WTC11 (cell line): ENCODE results near the gene C5orf63. TPM values are rescaled to one million over a fixed set of nuclear protein-coding genes. Genes with fewer than 3 reads are reported as not detected.

ENCODE experiments used
- ATAC-seq: fragments of 200-7000 bp; cut with Tn5 transposase; 2 replicates; pipeline ENCODE4 v1.10.0; 2021; ENCODE audit warnings: mild to moderate bottlenecking, moderate library complexity
- CTCF ChIA-PET: fragments of 300-600 bp; sonication (Branson Sonifier 250); formaldehyde crosslinking; loops from one replicate; lab custom pipeline; 2021; ENCODE audit warnings: antibody characterized with exemption; lab: Charles Lee
- POLR2A ChIA-PET: fragments of 350-600 bp; sonication (Branson Sonifier 250); formaldehyde crosslinking; loops from one replicate; lab custom pipeline; 2021; ENCODE audit warnings: antibody characterized with exemption; lab: Charles Lee
- DNase-seq: peaks from one replicate; pipeline ENCODE4 v3.0.0; 2021; ENCODE audit warnings: low spot score
- H3K27ac Mint-ChIP-seq: 2 replicates; pipeline ENCODE4 v1.8.0; 2021; ENCODE audit warnings: mixed read lengths
- H3K27me3 Mint-ChIP-seq: 2 replicates; pipeline ENCODE4 v1.8.0; 2021; ENCODE audit warnings: low read depth, mild to moderate bottlenecking, moderate library complexity, mixed read lengths
- H3K36me3 Mint-ChIP-seq: 2 replicates; pipeline ENCODE4 v1.8.0; 2021; ENCODE audit warnings: mixed read lengths
- H3K4me1 Mint-ChIP-seq: 2 replicates; pipeline ENCODE4 v1.8.0; 2022; ENCODE audit warnings: mixed read lengths
- H3K4me3 Mint-ChIP-seq: 2 replicates; pipeline ENCODE4 v1.8.0; 2021; ENCODE audit warnings: mild to moderate bottlenecking, moderate library complexity, mixed read lengths
- H3K9me3 Mint-ChIP-seq: 2 replicates; pipeline ENCODE4 v1.8.0; 2021; ENCODE audit warnings: mixed read lengths
- ATF3 ChIP-seq: sonication (generic); formaldehyde crosslinking; conservative IDR thresholded peaks from 2 replicates; pipeline ENCODE4 v1.8.1; 2022; ENCODE audit warnings: mild to moderate bottlenecking, missing genetic modification reagents
- ELF4 ChIP-seq: sonication (generic); formaldehyde crosslinking; IDR thresholded peaks from 2 replicates; pipeline ENCODE4 v1.8.1; 2022; ENCODE audit warnings: low read depth, mild to moderate bottlenecking, moderate library complexity, missing genetic modification reagents
- EMX1 ChIP-seq: fragments of 250-450 bp; sonication (Bioruptor Pico); IDR thresholded peaks from 2 replicates; pipeline ENCODE4 v1.8.0; 2021; ENCODE audit warnings: mild to moderate bottlenecking
- ESRRA ChIP-seq: sonication (generic); formaldehyde crosslinking; IDR thresholded peaks from 2 replicates; pipeline ENCODE4 v1.8.1; 2022; ENCODE audit warnings: mild to moderate bottlenecking, missing genetic modification reagents, borderline replicate concordance
- FOXK1 ChIP-seq: sonication (generic); formaldehyde crosslinking; IDR thresholded peaks from 2 replicates; pipeline ENCODE4 v1.8.0; 2022; ENCODE audit warnings: mild to moderate bottlenecking, moderate library complexity, missing genetic modification reagents
- MAX ChIP-seq: sonication (generic); formaldehyde crosslinking; IDR thresholded peaks from 2 replicates; pipeline ENCODE4 v1.8.0; 2022; ENCODE audit warnings: mild to moderate bottlenecking, missing genetic modification reagents
- MXD4 ChIP-seq: fragments of 250-450 bp; sonication (Bioruptor Pico); IDR thresholded peaks from 2 replicates; pipeline ENCODE4 v1.8.0; 2021; ENCODE audit warnings: mild to moderate bottlenecking, moderate library complexity, borderline replicate concordance
- NFYB ChIP-seq: sonication (generic); formaldehyde crosslinking; conservative IDR thresholded peaks from 2 replicates; pipeline ENCODE4 v1.8.0; 2022; ENCODE audit warnings: low read depth, missing genetic modification reagents
- NR3C1 ChIP-seq: sonication (generic); formaldehyde crosslinking; conservative IDR thresholded peaks from 2 replicates; pipeline ENCODE4 v1.8.1; 2023; ENCODE audit warnings: low read depth, mild to moderate bottlenecking, missing genetic modification reagents
- OVOL2 ChIP-seq: fragments of 250-450 bp; sonication (Bioruptor Pico); IDR thresholded peaks from 2 replicates; pipeline ENCODE4 v1.9.0; 2021; ENCODE audit warnings: mild to moderate bottlenecking, borderline replicate concordance
- TEAD4 ChIP-seq: sonication (generic); formaldehyde crosslinking; IDR thresholded peaks from 2 replicates; pipeline ENCODE4 v1.8.0; 2022; ENCODE audit warnings: mild to moderate bottlenecking, missing genetic modification reagents
- USF1 ChIP-seq: sonication (generic); formaldehyde crosslinking; IDR thresholded peaks from 2 replicates; pipeline ENCODE4 v1.8.0; 2022; ENCODE audit warnings: mild to moderate bottlenecking, missing genetic modification reagents
- ZNF219 ChIP-seq: sonication (generic); formaldehyde crosslinking; IDR thresholded peaks from 2 replicates; pipeline ENCODE4 v1.8.0; 2023; ENCODE audit warnings: missing genetic modification reagents, mild to moderate bottlenecking, borderline replicate concordance
- ZNF317 ChIP-seq: sonication (generic); formaldehyde crosslinking; IDR thresholded peaks from 2 replicates; pipeline ENCODE4 v1.8.1; 2023; ENCODE audit warnings: low read depth, mild to moderate bottlenecking, moderate library complexity, missing genetic modification reagents, borderline replicate concordance
- ZNF532 ChIP-seq: fragments of 250-450 bp; sonication (Bioruptor Pico); IDR thresholded peaks from 2 replicates; pipeline ENCODE4 v1.9.0; 2021; ENCODE audit warnings: mild to moderate bottlenecking, borderline replicate concordance
- ZNF671 ChIP-seq: fragments of 250-450 bp; sonication (Bioruptor Pico); IDR thresholded peaks from 2 replicates; pipeline ENCODE4 v1.8.0; 2021; ENCODE audit warnings: mild to moderate bottlenecking
- total RNA-seq: library from RNA; stranded (reverse); gene quantifications from 3 replicates; pipeline ENCODE4 v1.2.3, GENCODE V29; 2021
- TF ChIP-seq, protein P1 (sequence below): sonication (generic); formaldehyde crosslinking; IDR thresholded peaks from 2 replicates; pipeline ENCODE4 v1.8.1; 2023; ENCODE audit warnings: mild to moderate bottlenecking, missing genetic modification reagents, moderate library complexity

C5orf63 gene
- total RNA-seq, 1 experiment from 2014 or later: 3.1 TPM

DNA sequence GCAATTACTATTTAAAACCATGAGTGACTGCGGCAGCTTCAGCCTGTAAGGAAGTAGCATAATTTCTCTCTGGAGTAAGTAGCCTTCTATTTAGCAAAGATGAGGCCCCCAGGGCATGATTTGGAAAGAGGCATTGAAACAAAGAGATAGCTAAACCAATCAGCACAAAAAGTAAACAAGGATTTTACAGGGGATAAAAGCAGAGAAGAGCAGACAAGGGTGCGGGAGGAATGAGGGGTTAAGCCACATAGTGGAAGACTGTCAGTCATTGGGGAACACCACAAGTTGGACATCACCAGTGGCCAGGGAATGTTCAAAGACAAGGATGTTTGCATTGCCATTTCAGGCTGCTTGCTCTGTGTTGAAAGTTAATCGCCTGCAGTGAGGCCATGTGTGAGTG lies 24.0 kb upstream of the C5orf63 start:
- Mint-ChIP-seq H3K36me3 (no peaks in the 10 kb centered on the region), H3K4me1 (peaks cover 57% of the 10 kb centered on the region)
- TF ChIP-seq ESRRA (CRISPR knock-in tag) (no peak), MAX (no peak), NR3C1 (CRISPR knock-in tag) (no peak), NFYB (CRISPR knock-in tag) (no peak), USF1 (CRISPR knock-in tag) (no peak), EMX1 (CRISPR knock-in tag) (no peak)
- TF ChIP-seq, protein P1, sequence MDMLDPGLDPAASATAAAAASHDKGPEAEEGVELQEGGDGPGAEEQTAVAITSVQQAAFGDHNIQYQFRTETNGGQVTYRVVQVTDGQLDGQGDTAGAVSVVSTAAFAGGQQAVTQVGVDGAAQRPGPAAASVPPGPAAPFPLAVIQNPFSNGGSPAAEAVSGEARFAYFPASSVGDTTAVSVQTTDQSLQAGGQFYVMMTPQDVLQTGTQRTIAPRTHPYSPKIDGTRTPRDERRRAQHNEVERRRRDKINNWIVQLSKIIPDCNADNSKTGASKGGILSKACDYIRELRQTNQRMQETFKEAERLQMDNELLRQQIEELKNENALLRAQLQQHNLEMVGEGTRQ (CRISPR knock-in tag): no peak
- TF ChIP-seq, all 79 proteins: peak for 0
- no peaks in the 10 kb centered on the region; the same call in 1 of the 2 replicates for H3K9me3 Mint-ChIP-seq
- no peaks in the 10 kb centered on the region; the same call in 1 of the 2 replicates for H3K27me3 Mint-ChIP-seq
- ATAC-seq (no peak), DNase-seq (no peak)
- ChIA-PET CTCF (no interaction called here), POLR2A (no interaction called here)
- 0 out of 2 replicates have a peak overlapping the region, but pooled peaks have one; percentile 30 for H3K27ac Mint-ChIP-seq
- no peak overlapping the region for H3K4me3 Mint-ChIP-seq

DNA sequence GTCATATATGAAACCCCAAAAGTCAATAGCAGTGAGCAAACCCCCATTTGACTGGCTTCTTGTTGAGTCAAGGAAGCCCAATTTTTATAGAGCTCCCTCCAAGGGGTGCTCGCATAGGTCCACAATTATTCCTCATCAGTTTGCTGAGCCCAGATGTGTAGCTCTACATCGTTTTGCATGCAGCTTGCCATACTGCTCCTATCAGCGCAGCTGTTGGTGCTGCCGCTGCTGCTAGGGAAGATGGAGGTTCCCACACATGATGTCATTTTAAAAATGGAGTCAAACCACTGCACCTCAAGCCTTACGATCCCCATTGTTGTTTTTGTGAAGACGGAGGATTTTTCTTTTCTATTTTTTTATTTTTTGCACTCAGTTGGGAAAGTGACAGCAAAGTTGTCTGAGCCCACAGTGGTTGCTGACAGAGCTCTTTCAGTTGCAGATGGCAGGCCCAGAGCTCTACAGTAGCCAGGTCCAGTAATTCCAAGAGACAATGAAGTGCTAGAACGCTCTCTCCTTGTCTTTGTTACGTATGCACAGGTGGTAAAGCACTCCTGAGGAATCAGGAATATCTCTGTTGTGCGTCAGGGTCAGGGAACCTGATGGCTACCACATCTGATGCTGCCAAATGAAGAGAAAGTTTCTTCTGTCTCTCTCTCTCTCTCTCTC lies 23.2 kb upstream of the C5orf63 start:
- Mint-ChIP-seq H3K27ac (peak overlapping the region; percentile 71; the same call in 1 of the 2 replicates), H3K27me3 (no peaks in the 10 kb centered on the region; the same call in 1 of the 2 replicates), H3K36me3 (no peaks in the 10 kb centered on the region), H3K9me3 (no peaks in the 10 kb centered on the region; the same call in 1 of the 2 replicates), H3K4me3 (no peak overlapping the region), H3K4me1 (peaks cover 61% of the 10 kb centered on the region)
- ATAC-seq: peak; percentile 67
- TF ChIP-seq ZNF317 (CRISPR knock-in tag) (no peak), FOXK1 (CRISPR knock-in tag) (no peak), ATF3 (CRISPR knock-in tag) (no peak)
- CTCF ChIA-PET: no interaction called here
- DNase-seq: no peak
- POLR2A ChIA-PET: no interaction called here

- TF ChIP-seq TEAD4 (CRISPR knock-in tag) (no peak), EMX1 (CRISPR knock-in tag) (no peak), MXD4 (CRISPR knock-in tag) (no peak), ZNF671 (CRISPR knock-in tag) (no peak), OVOL2 (CRISPR knock-in tag) (no peak), ZNF219 (CRISPR knock-in tag) (no peak), ELF4 (CRISPR knock-in tag) (no peak), NFYB (CRISPR knock-in tag) (no peak), ZNF532 (CRISPR knock-in tag) (no peak), ZNF317 (CRISPR knock-in tag) (no peak)
- no peak overlapping the region for H3K4me3 Mint-ChIP-seq
- H3K27me3 Mint-ChIP-seq: no peaks in the 10 kb centered on the region; the same call in 1 of the 2 replicates
- H3K9me3 Mint-ChIP-seq: no peaks in the 10 kb centered on the region; the same call in 1 of the 2 replicates
- no peaks in the 10 kb centered on the region for H3K36me3 Mint-ChIP-seq
- DNase-seq: no peak
- ChIA-PET CTCF (no interaction called here), POLR2A (no interaction called here)
- H3K4me1 Mint-ChIP-seq: peaks cover 56% of the 10 kb centered on the region
- no peak overlapping the region for H3K27ac Mint-ChIP-seq
- no peak for ATAC-seq
These were observed 21.0 kb upstream of the C5orf63 start for GRCh38 chr5:127094161-127094814.
